PC-9 (cell line): Measurements from ENCODE around the gene ACTN1.

Experiments
- EZH2 ChIP-seq: fragments of 200-600 bp; sonication (generic); IDR thresholded peaks from 2 replicates; pipeline ENCODE4 v1.8.0; 2017; ENCODE audit warnings: antibody characterized with exemption, low read depth
- TF ChIP-seq, protein P1 (sequence below): fragments of 200-600 bp; sonication (generic); conservative IDR thresholded peaks from 2 replicates; pipeline ENCODE4 v1.6.1; 2017; ENCODE audit warnings: mixed run types, antibody characterized with exemption, mild to moderate bottlenecking, moderate library complexity

DNA sequence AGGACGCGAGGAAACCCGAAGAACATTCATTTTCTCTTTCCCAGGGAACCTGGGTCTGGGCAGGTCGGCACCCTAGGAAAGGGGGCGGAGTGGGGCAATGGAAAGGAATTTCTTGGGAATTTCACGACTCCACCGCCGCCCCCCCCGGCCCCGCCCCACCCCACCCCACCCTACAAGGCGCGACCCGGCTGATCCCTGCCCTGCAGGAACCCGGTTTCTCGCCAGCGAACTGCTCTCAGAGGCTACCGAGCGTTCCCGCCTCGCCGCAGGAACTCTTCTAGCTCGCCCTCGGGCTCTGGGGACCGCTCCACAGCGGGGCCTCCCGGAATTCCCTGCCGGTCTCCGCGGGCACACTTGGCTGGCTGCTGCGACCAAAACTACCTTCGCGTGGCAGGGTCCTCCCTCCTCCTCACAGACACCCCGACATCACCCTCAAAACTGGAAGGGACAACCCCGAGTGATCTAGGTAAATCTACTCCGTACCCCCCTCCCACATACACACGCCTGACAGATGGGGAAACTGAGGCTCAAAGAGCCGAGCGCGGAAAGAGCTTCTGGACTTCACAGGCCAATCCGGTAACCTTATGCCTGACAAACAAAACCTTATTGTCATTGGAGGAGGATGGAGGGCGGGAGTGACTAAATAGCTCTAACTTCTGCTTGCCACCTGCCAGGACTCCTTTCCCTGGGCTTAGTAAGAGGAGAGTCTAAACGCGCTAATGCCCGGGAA, 785 bp upstream of the ACTN1 start:
- TF ChIP-seq, protein P1, sequence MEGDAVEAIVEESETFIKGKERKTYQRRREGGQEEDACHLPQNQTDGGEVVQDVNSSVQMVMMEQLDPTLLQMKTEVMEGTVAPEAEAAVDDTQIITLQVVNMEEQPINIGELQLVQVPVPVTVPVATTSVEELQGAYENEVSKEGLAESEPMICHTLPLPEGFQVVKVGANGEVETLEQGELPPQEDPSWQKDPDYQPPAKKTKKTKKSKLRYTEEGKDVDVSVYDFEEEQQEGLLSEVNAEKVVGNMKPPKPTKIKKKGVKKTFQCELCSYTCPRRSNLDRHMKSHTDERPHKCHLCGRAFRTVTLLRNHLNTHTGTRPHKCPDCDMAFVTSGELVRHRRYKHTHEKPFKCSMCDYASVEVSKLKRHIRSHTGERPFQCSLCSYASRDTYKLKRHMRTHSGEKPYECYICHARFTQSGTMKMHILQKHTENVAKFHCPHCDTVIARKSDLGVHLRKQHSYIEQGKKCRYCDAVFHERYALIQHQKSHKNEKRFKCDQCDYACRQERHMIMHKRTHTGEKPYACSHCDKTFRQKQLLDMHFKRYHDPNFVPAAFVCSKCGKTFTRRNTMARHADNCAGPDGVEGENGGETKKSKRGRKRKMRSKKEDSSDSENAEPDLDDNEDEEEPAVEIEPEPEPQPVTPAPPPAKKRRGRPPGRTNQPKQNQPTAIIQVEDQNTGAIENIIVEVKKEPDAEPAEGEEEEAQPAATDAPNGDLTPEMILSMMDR = no peak
- no peak for TF ChIP-seq EZH2
